ENCODE data around the gene CSNK2A3. TPM values are rescaled to one million over a fixed set of nuclear protein-coding genes. Genes with fewer than 3 reads are reported as not detected.

Gene CSNK2A3
- total RNA-seq, 1 experiment from 2014 or later = 1.7 TPM

DNA sequence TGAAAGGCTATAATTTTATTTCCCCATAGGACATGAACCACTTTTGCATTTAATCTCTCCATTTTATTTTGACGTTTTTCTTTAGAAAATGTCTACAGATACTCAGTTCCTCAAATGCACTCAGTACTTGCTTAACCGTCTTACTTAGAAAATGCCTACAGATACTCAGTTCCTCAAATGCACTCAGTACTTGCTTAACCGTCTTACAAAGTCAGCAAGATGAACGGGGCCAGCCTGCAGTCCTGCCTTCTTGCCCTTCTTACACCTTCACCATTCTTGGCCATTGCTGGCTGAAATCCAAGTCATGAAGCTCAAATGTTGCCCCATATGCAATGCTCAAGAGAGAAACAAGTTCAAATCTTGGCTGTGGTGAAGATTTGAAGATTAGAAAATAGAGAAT is 34.1 kb downstream of the CSNK2A3 start:
- Histone ChIP-seq H2BK20ac (ENCODE audit: low read depth, low read length, poor library complexity, severe bottlenecking) (no peak overlapping the region), H4K91ac (ENCODE audit: insufficient read length, low read depth, low read length) (no peak overlapping the region), H3K14ac (ENCODE audit: insufficient read depth, low read length) (no peak overlapping the region), H4K5ac (ENCODE audit: insufficient read length, low read depth, low read length) (no peak overlapping the region), H4K8ac (replicated peaks; ENCODE audit: insufficient read length, low read depth, low read length) (no peak overlapping the region), H3K56ac (ENCODE audit: insufficient read length, low read depth, low read length) (no peak overlapping the region), H2BK120ac (ENCODE audit: low read depth, low read length, poor library complexity, severe bottlenecking) (no peak overlapping the region), H3K9me3 (ENCODE audit: control insufficient read depth, low read depth, low read length) (no peaks in the 10 kb centered on the region), H2BK5ac (ENCODE audit: insufficient read length, low read length) (no peak overlapping the region), H3K4me2 (ENCODE audit: insufficient read depth, insufficient read length, low read length) (no peak overlapping the region), H3T11ph (ENCODE audit: low read length) (no peak overlapping the region), H3K4me1 (ENCODE audit: insufficient read depth, low read length) (no peaks in the 10 kb centered on the region), H2AK5ac (ENCODE audit: insufficient read length, low read length) (no peak overlapping the region), H3K27me3 (ENCODE audit: insufficient read depth, low read length) (no peaks in the 10 kb centered on the region), H3K79me2 (ENCODE audit: insufficient read depth, low read length) (no peaks in the 10 kb centered on the region), H3K79me1 (ENCODE audit: insufficient read depth, low read depth, low read length, poor library complexity, severe bottlenecking) (no peaks in the 10 kb centered on the region), H2BK12ac (ENCODE audit: insufficient read length, low read depth, low read length) (no peak overlapping the region), H3K23me2 (ENCODE audit: insufficient read length, low read depth, low read length, poor library complexity, severe bottlenecking) (no peaks in the 10 kb centered on the region), H3K4ac (ENCODE audit: low read depth, low read length) (no peak overlapping the region), H3K23ac (ENCODE audit: insufficient read length, low read depth, low read length) (no peak overlapping the region), H3K9ac (ENCODE audit: extremely low read depth, insufficient read length, low read length) (no peak overlapping the region), H3K18ac (ENCODE audit: insufficient read length, low read depth, low read length) (no peak overlapping the region), H4K20me1 (ENCODE audit: control insufficient read depth, insufficient read depth, insufficient read length) (no peaks in the 10 kb centered on the region), H3K27ac (ENCODE audit: insufficient read length, low read depth, low read length) (no peak overlapping the region), H2AFZ (ENCODE audit: low read length) (no peak overlapping the region), H2BK15ac (ENCODE audit: low read depth, low read length) (no peak overlapping the region)
- Mint-ChIP-seq H3K4me1 (no peaks in the 10 kb centered on the region), H3K27me3 (ENCODE audit: low read depth) (peaks cover 1% of the 10 kb centered on the region; the same call in 1 of the 2 replicates), H3K4me3 (no peak overlapping the region), H3K36me3 (ENCODE audit: insufficient read depth in 1 of 3, low read depth in 3 of 3) (peaks cover 0 to 2% (median 0%) of the 10 kb centered on the region in 3 experiments; a peak in 1 of 7 replicates), H3K27ac (no peak overlapping the region), H3K9me3 (no peaks in the 10 kb centered on the region)
- DNase-seq = no peak
- TF ChIP-seq, protein P1, sequence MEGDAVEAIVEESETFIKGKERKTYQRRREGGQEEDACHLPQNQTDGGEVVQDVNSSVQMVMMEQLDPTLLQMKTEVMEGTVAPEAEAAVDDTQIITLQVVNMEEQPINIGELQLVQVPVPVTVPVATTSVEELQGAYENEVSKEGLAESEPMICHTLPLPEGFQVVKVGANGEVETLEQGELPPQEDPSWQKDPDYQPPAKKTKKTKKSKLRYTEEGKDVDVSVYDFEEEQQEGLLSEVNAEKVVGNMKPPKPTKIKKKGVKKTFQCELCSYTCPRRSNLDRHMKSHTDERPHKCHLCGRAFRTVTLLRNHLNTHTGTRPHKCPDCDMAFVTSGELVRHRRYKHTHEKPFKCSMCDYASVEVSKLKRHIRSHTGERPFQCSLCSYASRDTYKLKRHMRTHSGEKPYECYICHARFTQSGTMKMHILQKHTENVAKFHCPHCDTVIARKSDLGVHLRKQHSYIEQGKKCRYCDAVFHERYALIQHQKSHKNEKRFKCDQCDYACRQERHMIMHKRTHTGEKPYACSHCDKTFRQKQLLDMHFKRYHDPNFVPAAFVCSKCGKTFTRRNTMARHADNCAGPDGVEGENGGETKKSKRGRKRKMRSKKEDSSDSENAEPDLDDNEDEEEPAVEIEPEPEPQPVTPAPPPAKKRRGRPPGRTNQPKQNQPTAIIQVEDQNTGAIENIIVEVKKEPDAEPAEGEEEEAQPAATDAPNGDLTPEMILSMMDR (conservative IDR thresholded peaks at IDR 0.05) = no peak
- WGBS (ENCODE audit: extremely low coverage, insufficient read length, low lambda C conversion rate) = no CpG with 5 or more reads among the region's 4 CpGs

Data from H9 (cell line).